Body of pancreas (tissue), 4 donors: ENCODE measurements around the gene MRM3. TPM values are rescaled to one million over a fixed set of nuclear protein-coding genes. Genes with fewer than 3 reads are reported as not detected.
"Not testable (repeated sequence)": the region's sequence is repeated elsewhere in the genome, so short reads cannot be mapped to it uniquely, and the experiment has no call there.

Experiments
- ATAC-seq: fragments of 150-250 bp; one replicate; pipeline ENCODE4 v1.9.1; 2016
- DNase-seq, 4 donors: peaks; one replicate each; pipeline ENCODE4 v3.0.0-alpha.2; 2019
- H3K27ac ChIP-seq, 4 donors: fragments of 200-600 bp; sonication (generic); 1 replicate in 3 of 4; 2 replicates in 1 of 4; pipeline versions ENCODE4 v1.5.1 to v1.6.1; 2016 to 2019; ENCODE audit warnings: mild to moderate bottlenecking in 1 of 4, mixed read lengths in 1 of 4, moderate library complexity in 1 of 4
- H3K27me3 ChIP-seq, 2 donors: fragments of 200-600 bp; sonication (generic); one replicate each; pipeline ENCODE4 v1.6.0; 2016; ENCODE audit warnings: mild to moderate bottlenecking in 1 of 2
- H3K36me3 ChIP-seq, 2 donors: fragments of 200-600 bp; sonication (generic); replicated peaks in 1 of 2; 2 replicates each; pipeline ENCODE4 v1.5.1; 2016; ENCODE audit warnings: low read depth in 2 of 2; ENCODE audit not compliant: insufficient read depth in 1 of 2
- H3K4me1 ChIP-seq: fragments of 200-600 bp; sonication (generic); one replicate; pipeline ENCODE4 v1.6.0; 2016
- H3K4me3 ChIP-seq, 2 donors: fragments of 200-600 bp; sonication (generic); 1 replicate in 1 of 2; 2 replicates in 1 of 2; pipeline ENCODE4 v1.5.1; 2016 to 2019
- H3K9me3 ChIP-seq, 3 donors: fragments of 200-600 bp; sonication (generic); 1 replicate in 2 of 3; 2 replicates in 1 of 3; pipeline ENCODE4 v1.5.1; 2016
- CTCF ChIP-seq, 7 experiments: fragments of 450-650 bp in 4 of 7; fragments of 200-600 bp in 3 of 7; sonication (generic) in 3 of 7; IDR thresholded peaks; one replicate each; pipeline ENCODE4 v1.5.1; 2016 to 2019; ENCODE audit warnings: antibody characterized with exemption in 7 of 7
- POLR2A ChIP-seq, 3 donors: fragments of 450-650 bp; IDR thresholded peaks; one replicate each; pipeline ENCODE4 v1.6.1; 2016; ENCODE audit warnings: antibody characterized with exemption in 3 of 3, mild to moderate bottlenecking in 2 of 3
- WGBS, 2 donors: methylation state at CpG; one replicate each; pipeline ENCODE4 v1.1.5; 2017; 5-methylcytosine and 5-hydroxymethylcytosine counted together
- intact Hi-C: fragments of 100-400 bp; cut with DNase I; formaldehyde crosslinking; loops from one replicate; pipeline ENCODE4 v1.15.1; 2023
- total RNA-seq, 2 donors: library from RNA; depleted of rRNA; stranded (reverse); fragments of >200 nt; gene quantifications; one replicate each; pipeline ENCODE4 v1.1.0, GENCODE V29; 2016

Gene MRM3
- total RNA-seq, 2 donors from 2014 or later: 15.6 to 40.2 TPM

GRCh38 chr17:745406-745805 lies 36.7 kb upstream of the MRM3 start:
- DNase-seq (no peak), ATAC-seq (no peak)
- 92 to 94% methylated on average over 8 to 10 of the region's 11 CpGs for WGBS, 2 donors
- intact Hi-C loops: no loop called here
- H3K27me3 ChIP-seq: no peaks in the 10 kb centered on the region
- no peaks in the 10 kb centered on the region for H3K9me3 ChIP-seq
- no peak overlapping the region for H3K4me3 ChIP-seq
- H3K27ac ChIP-seq: no peak overlapping the region
- H3K36me3 ChIP-seq: peaks cover 7 to 26% of the 10 kb centered on the region in 2 donors
- peaks cover 6% of the 10 kb centered on the region for H3K4me1 ChIP-seq
- no peak for TF ChIP-seq CTCF (IDR thresholded peaks at IDR 0.05)
- TF ChIP-seq POLR2A (IDR thresholded peaks at IDR 0.05): no peak

GRCh38 chr17:746181-746580 lies 36.0 kb upstream of the MRM3 start:
- Histone ChIP-seq H3K36me3 (peaks cover 5 to 26% of the 10 kb centered on the region in 2 donors), H3K27me3 (no peaks in the 10 kb centered on the region), H3K27ac (no peak overlapping the region), H3K9me3 (no peaks in the 10 kb centered on the region), H3K4me1 (peaks cover 14% of the 10 kb centered on the region), H3K4me3 (no peak overlapping the region)
- WGBS, 2 donors: 87 to 91% methylated on average over 9 of the region's 9 CpGs
- TF ChIP-seq CTCF (IDR thresholded peaks at IDR 0.05) (no peak), POLR2A (IDR thresholded peaks at IDR 0.05) (no peak)
- intact Hi-C loops: no loop called here
- no peak for ATAC-seq
- no peak for DNase-seq

DNA sequence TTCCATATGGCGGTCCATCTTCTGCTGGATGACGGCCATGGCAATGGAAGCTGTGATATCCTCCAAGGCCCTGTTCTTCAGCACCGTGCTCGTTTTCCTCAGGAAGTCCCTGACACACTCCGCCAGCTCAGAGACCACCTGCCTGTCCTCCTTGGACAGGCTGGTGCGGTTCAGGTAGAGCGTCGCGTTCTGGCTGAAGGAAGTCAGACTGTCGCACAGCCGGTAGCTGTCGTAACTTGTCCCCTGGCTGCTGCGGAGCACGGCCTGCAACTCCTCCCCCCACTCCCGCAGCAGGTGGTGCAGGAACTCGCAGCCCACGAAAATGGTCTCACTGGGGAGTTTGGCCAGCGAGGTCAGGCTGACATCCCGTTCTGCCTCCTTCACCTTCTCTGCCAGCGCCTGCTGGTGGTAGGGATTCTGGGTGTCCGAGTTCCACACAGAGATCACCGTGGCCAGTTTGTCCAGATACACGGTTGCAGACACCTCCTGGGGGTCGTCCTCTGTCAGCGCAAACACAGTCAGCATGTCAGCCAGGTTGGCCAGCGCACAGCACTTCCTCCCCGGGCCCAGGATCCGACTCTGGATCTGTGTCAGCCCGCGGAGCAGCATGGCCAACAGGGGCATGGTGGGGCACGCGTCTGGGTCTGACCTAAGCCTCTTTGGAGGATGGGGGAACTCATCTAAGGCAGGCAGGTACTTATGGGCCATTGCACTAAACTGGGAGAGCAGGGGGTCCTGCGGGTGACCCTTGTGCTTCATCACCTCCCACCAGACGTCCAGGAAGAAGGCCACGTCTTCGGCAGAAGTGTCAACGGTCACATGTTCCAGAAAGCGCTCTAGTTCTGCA lies 35.1 kb upstream of the MRM3 start:
- Histone ChIP-seq H3K9me3 (no peaks in the 10 kb centered on the region), H3K4me3 (no peak overlapping the region), H3K36me3 (peaks cover 0 to 23% of the 10 kb centered on the region in 2 donors), H3K4me1 (peaks cover 17% of the 10 kb centered on the region), H3K27ac (no peak overlapping the region), H3K27me3 (no peaks in the 10 kb centered on the region)
- no peak for TF ChIP-seq CTCF (IDR thresholded peaks at IDR 0.05)
- no peak for TF ChIP-seq POLR2A (IDR thresholded peaks at IDR 0.05)
- no peak for DNase-seq
- intact Hi-C loops: no loop called here
- ATAC-seq: no peak
- WGBS, 2 donors: 92 to 96% methylated on average over 15 to 36 of the region's 38 CpGs

DNA sequence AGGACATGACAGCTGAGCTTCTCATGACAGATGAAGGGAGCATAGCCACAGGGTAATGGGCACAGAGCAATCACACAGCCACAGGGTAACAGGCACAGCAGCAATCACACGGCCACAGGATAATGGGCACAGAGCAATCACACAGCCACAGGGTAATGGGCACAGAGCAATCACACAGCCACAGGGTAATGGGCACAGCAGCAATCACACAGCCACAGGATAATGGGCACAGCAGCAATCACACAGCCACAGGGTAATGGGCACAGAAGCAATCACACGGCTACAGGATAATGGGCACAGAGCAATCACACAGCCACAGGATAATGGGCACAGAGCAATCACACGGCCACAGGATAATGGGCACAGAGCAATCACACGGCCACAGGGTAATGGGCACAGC lies 33.5 kb upstream of the MRM3 start:
- H3K9me3 ChIP-seq, H3K27me3 ChIP-seq, DNase-seq, H3K4me3 ChIP-seq, intact Hi-C loops, ATAC-seq, H3K27ac ChIP-seq: not testable (repeated sequence)
- H3K36me3 ChIP-seq: peaks cover 0 to 20% of the 10 kb centered on the region in 2 donors
- peaks cover 23% of the 10 kb centered on the region for H3K4me1 ChIP-seq
- 94 to 95% methylated on average over 4 of the region's 4 CpGs for WGBS, 2 donors

DNA sequence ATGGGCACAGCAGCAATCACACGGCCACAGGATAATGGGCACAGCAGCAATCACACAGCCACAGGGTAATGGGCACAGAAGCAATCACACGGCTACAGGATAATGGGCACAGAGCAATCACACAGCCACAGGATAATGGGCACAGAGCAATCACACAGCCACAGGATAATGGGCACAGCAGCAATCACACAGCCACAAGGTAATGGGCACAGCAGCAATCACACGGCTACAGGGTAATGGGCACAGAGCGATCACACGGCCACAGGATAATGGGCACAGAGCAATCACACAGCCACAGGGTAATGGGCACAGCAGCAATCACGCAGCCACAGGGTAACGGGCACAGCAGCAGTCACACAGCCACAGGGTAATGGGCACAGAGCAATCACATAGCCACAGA lies 32.8 kb upstream of the MRM3 start:
- 69 to 75% methylated on average over 4 to 7 of the region's 7 CpGs for WGBS, 2 donors
- H3K36me3 ChIP-seq: peaks cover 0 to 20% of the 10 kb centered on the region in 2 donors
- H3K27ac ChIP-seq, H3K4me3 ChIP-seq, intact Hi-C loops, H3K27me3 ChIP-seq, H3K9me3 ChIP-seq, ATAC-seq, DNase-seq: not testable (repeated sequence)
- peaks cover 23% of the 10 kb centered on the region for H3K4me1 ChIP-seq
